A673 (cell line): ENCODE data around the gene SUSD1. TPM values are rescaled to one million over a fixed set of nuclear protein-coding genes. Genes with fewer than 3 reads are reported as not detected.

Experiments used
- BruUV-seq: library from RNA; stranded (reverse); fragments of 400-500 nt; replicated peaks from 2 replicates; lab custom pipeline; 2021; lab: Mats Ljungman, UMichigan
- CTCF ChIA-PET: fragments of 300-600 bp; sonication (Branson Sonifier 250); formaldehyde crosslinking; loops from one replicate; lab custom pipeline; 2022; ENCODE audit warnings: antibody characterized with exemption; lab: Charles Lee
- POLR2A ChIA-PET: fragments of 300-600 bp; sonication (Branson Sonifier 250); formaldehyde crosslinking; loops from one replicate; lab custom pipeline; 2022; ENCODE audit warnings: antibody characterized with exemption; ENCODE audit not compliant: low non-redundant PET; lab: Charles Lee
- DNase-seq: peaks from one replicate; pipeline ENCODE4 v3.0.0-alpha.2; 2015; ENCODE audit warnings: low spot score
- H3K27ac ChIP-seq: fragments of 200-600 bp; sonication (generic); 2 replicates; pipeline ENCODE4 v1.5.1; 2016; ENCODE audit warnings: mixed run types, low read depth, mild to moderate bottlenecking, mixed read lengths, antibody characterized with exemption, low read length; ENCODE audit not compliant: poor library complexity, severe bottlenecking
- H3K27me3 ChIP-seq: fragments of 200-600 bp; sonication (generic); replicated peaks from 2 replicates; pipeline ENCODE4 v1.6.1; 2017; ENCODE audit warnings: mixed run types, low read depth, mild to moderate bottlenecking, mixed read lengths, antibody characterized with exemption, low read length; ENCODE audit not compliant: insufficient read depth, poor library complexity
- H3K36me3 ChIP-seq: fragments of 200-600 bp; sonication (generic); 2 replicates; pipeline ENCODE4 v1.6.1; 2016; ENCODE audit warnings: mixed run types, mild to moderate bottlenecking, mixed read lengths, antibody characterized with exemption, low read length; ENCODE audit not compliant: insufficient read depth, poor library complexity, severe bottlenecking
- H3K4me1 ChIP-seq: fragments of 200-600 bp; sonication (generic); 2 replicates; pipeline ENCODE4 v1.6.1; 2017; ENCODE audit warnings: mixed run types, mild to moderate bottlenecking, mixed read lengths, antibody characterized with exemption, low read length; ENCODE audit not compliant: insufficient read depth, poor library complexity, severe bottlenecking
- H3K4me3 ChIP-seq: fragments of 200-600 bp; sonication (generic); 2 replicates; pipeline ENCODE4 v1.5.1; 2016; ENCODE audit warnings: low read depth, mixed run types, mild to moderate bottlenecking, mixed read lengths, low read length; ENCODE audit not compliant: poor library complexity, severe bottlenecking
- H3K9me3 ChIP-seq: fragments of 200-600 bp; sonication (generic); 2 replicates; pipeline ENCODE4 v1.6.1; 2016; ENCODE audit warnings: mixed run types, low read depth, mild to moderate bottlenecking, mixed read lengths, antibody characterized with exemption, low read length; ENCODE audit not compliant: poor library complexity, severe bottlenecking
- CTCF ChIP-seq: fragments of 300-800, 200-600 bp; sonication (generic); conservative IDR thresholded peaks from 2 replicates; pipeline ENCODE4 v1.5.1; 2017; ENCODE audit warnings: low read depth, mild to moderate bottlenecking, antibody characterized with exemption, low read length, moderate library complexity, mixed read lengths
- EZH2 ChIP-seq: fragments of 200-600 bp; sonication (generic); IDR thresholded peaks from 2 replicates; pipeline ENCODE4 v1.6.1; 2017; ENCODE audit warnings: borderline replicate concordance, low read depth, mild to moderate bottlenecking, mixed read lengths, antibody characterized with exemption, low read length; ENCODE audit not compliant: poor library complexity, severe bottlenecking
- intact Hi-C: fragments of 100-400 bp; cut with micrococcal nuclease; formaldehyde crosslinking; loops from one replicate; pipeline ENCODE4 v1.10.0; 2022; ENCODE audit not compliant: unreplicated experiment
- total RNA-seq: library from RNA; stranded (reverse); gene quantifications from 2 replicates; pipeline ENCODE4 v1.2.3, GENCODE V29; 2021

The SUSD1 gene
- total RNA-seq, 1 experiment from 2014 or later: 14.9 TPM

- ChIA-PET CTCF (no interaction called here), POLR2A (no interaction called here)
- H3K9me3 ChIP-seq: no peaks in the 10 kb centered on the region
- H3K4me1 ChIP-seq: peaks cover 7% of the 10 kb centered on the region
- intact Hi-C loops: no loop called here
- no peak for DNase-seq
- TF ChIP-seq CTCF (no peak), EZH2 (no peak)
- H3K36me3 ChIP-seq: no peaks in the 10 kb centered on the region
- no peak overlapping the region for H3K27ac ChIP-seq
- no peak overlapping the region for H3K4me3 ChIP-seq
- no peaks in the 10 kb centered on the region for H3K27me3 ChIP-seq
- no TSS peak for BruUV-seq
Measured at GRCh38 chr9:112032009-112032408, 143.1 kb downstream of the SUSD1 start.

GRCh38 chr9:112031400-112031799 lies 143.7 kb downstream of the SUSD1 start:
- no peaks in the 10 kb centered on the region for H3K36me3 ChIP-seq
- intact Hi-C loops: no loop called here
- H3K4me1 ChIP-seq: peaks cover 7% of the 10 kb centered on the region
- CTCF ChIA-PET: no interaction called here
- H3K9me3 ChIP-seq: no peaks in the 10 kb centered on the region
- no peaks in the 10 kb centered on the region for H3K27me3 ChIP-seq
- POLR2A ChIA-PET: no interaction called here
- DNase-seq: no peak
- no TSS peak for BruUV-seq
- TF ChIP-seq CTCF (no peak), EZH2 (no peak)
- no peak overlapping the region for H3K27ac ChIP-seq
- H3K4me3 ChIP-seq: no peak overlapping the region

GRCh38 chr9:112029921-112030444 lies 145.1 kb downstream of the SUSD1 start:
- Histone ChIP-seq H3K27me3 (no peaks in the 10 kb centered on the region), H3K27ac (no peak overlapping the region), H3K36me3 (no peaks in the 10 kb centered on the region), H3K9me3 (no peaks in the 10 kb centered on the region), H3K4me3 (no peak overlapping the region), H3K4me1 (peaks cover 7% of the 10 kb centered on the region)
- BruUV-seq: no TSS peak
- no peak for DNase-seq
- intact Hi-C loops: no loop called here
- TF ChIP-seq EZH2 (no peak), CTCF (no peak)
- POLR2A ChIA-PET: no interaction called here
- CTCF ChIA-PET: no interaction called here
